CD4-positive, alpha-beta T cell treated with Interleukin-15 for 4 hours (primary cell): ENCODE data around the gene MAMSTR.
"Not testable (repeated sequence)": the region's sequence is repeated elsewhere in the genome, so short reads cannot be mapped to it uniquely, and the experiment has no call there.

Source experiments
- DNase-seq: peaks from one replicate; pipeline ENCODE4 v3.0.0-alpha.2; 2020; ENCODE audit warnings: low spot score

MAMSTR gene

GRCh38 chr19:48685583-48685982 is 33.9 kb downstream of the MAMSTR start:
- no peak for DNase-seq

- DNase-seq, result no peak
Observed at GRCh38 chr19:48683349-48683748, 36.2 kb downstream of the MAMSTR start.

DNA sequence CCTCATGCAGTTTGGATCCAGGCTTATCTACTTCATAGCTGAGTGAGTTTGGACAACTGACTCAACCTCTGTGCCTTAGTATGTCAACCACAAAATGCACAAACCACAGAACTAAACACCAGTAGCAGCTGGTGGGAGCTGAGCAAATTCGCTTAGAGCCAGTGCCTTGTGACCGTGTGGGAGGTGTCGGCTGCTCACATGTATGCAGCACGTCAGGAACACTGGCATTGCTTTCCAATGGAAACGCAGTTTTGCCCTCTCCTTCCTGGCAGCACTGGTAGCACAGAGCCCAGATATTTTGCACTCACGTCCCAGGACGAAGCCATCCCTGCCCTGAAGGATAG is 38.4 kb downstream of the MAMSTR start:
- DNase-seq, result no peak

- no peak for DNase-seq
Observed at GRCh38 chr19:48680436-48681126, 38.9 kb downstream of the MAMSTR start.

DNA sequence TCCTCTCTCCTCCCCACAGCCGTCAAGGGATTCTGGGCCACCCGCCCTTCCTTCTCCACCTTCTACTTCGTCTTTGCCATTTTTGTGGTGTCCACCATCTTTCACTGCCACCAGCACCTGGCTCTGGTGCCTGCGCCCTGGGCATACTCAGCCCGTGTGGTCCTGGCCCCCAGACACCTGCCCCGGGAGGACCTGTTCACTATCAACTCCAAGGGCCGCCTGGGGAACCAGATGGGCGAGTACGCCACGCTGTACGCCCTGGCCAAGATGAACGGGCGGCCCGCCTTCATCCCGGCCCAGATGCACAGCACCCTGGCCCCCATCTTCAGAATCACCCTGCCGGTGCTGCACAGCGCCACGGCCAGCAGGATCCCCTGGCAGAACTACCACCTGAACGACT is 39.5 kb downstream of the MAMSTR start:
- not testable (repeated sequence) for DNase-seq

DNA sequence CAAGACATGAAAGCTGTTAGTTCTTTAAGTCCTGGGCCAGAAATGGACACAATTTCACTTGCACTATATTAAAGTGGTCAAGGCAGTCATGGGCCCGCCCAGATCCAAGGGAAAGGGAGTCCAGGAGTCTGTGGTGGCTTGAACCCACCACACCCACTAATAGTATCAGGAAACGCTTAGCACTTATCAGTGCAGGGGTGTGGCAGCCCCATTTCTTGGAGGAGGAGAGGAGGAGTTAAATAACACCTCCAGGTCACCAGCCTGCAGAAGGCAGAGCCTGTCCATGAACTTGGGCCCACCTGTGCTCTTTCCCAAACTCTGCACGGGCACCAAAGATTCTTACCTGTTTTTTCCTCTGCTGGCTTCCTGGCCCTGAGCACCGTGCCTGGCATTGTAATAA is 41.3 kb downstream of the MAMSTR start:
- DNase-seq, result no peak

- no peak for DNase-seq
Observed at GRCh38 chr19:48676887-48677286, 42.6 kb downstream of the MAMSTR start.

GRCh38 chr19:48676487-48676886 is 43.0 kb downstream of the MAMSTR start:
- no peak for DNase-seq

GRCh38 chr19:48674921-48675824 is 44.4 kb downstream of the MAMSTR start:
- DNase-seq, result peak; percentile 82

- no peak for DNase-seq
Observed at GRCh38 chr19:48674216-48674809, 45.2 kb downstream of the MAMSTR start.

- no peak for DNase-seq
Observed at GRCh38 chr19:48673436-48674100, 46.0 kb downstream of the MAMSTR start.

GRCh38 chr19:48672994-48673393 is 46.5 kb downstream of the MAMSTR start, which contains the start of gene NTN5:
Gene NTN5, minus strand, starts transcription at chr19:48673017. Its CDS starts 2,031 bp downstream, at chr19:48670986.
- DNase-seq, result no peak

GRCh38 chr19:48671446-48671995 is 48.0 kb downstream of the MAMSTR start:
- DNase-seq, result no peak

- DNase-seq, result no peak
Observed at GRCh38 chr19:48670699-48671445, 48.7 kb downstream of the MAMSTR start.

DNA sequence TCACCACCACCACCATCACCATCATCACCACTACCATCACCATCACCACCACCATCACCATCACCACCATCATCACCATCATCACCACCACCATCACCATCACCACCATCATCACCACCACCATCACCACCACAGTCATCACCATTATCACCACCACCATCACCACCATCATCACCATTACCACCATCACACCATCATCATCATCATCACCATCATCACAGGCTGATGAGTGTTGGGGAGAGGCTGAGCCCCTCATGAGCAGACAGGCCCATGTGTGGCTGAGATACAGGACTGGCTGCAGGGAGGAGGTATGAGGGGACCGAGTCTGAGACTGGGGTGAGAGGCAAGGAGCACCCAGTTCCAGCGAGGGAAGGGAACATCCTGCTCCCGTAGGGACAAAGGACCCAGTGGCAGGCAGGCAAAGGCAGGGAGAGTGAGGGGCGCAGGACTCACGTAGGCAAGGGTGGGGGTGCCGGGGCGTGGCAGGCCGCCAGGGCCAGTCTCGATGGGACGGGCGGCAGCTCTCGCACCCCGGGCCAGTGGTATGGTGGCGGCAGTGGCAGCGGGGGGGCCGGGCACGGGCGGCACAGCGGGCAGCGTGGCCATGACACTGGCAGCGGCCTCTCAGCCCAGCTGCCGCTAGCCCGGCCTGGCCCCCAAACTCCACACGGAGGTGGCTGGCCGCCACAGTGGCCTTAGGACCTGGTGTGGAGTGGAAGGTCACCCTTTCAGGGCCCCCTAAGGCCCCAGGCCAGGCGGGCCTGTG is 49.4 kb downstream of the MAMSTR start:
- DNase-seq, result no peak

- DNase-seq, result no peak
Observed at GRCh38 chr19:48668761-48669160, 50.8 kb downstream of the MAMSTR start.

- DNase-seq, result no peak
Observed at GRCh38 chr19:48668332-48668731, 51.2 kb downstream of the MAMSTR start.

GRCh38 chr19:48665786-48666185 is 53.7 kb downstream of the MAMSTR start:
- DNase-seq, result no peak

- no peak for DNase-seq
Observed at GRCh38 chr19:48664476-48664875, 55.0 kb downstream of the MAMSTR start.

DNA sequence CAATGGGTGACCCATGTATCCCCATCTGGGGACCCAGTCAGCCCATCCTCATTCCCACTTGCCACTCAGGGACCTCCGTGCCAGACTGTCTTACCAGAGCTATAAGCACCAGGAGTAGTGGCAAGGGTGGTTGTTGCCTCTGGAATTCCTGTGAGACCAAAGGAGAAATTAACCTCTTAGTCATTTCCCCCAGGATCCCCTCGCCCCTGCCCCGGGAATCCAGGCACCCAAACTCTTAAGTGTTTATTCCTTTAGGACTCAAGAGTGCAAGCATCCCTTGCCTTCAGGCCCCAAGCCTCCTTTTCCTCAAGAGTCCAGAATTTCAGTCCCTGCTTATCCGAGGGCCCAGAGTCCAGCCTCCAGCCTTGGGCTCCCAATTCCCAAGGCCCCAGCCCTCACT is 55.9 kb downstream of the MAMSTR start:
- DNase-seq, result no peak
